GM18505 (cell line): ENCODE measurements around the gene RANBP17.
"Not testable (repeated sequence)": the region's sequence is repeated elsewhere in the genome, so short reads cannot be mapped to it uniquely, and the experiment has no call there.

Experiments used
- ATAC-seq: cut with Tn5 transposase; IDR thresholded peaks from one replicate; pipeline ENCODE4 v1.9.1; 2021; ENCODE audit not compliant: unreplicated experiment
- POLR2A ChIP-seq: IDR thresholded peaks from 4 replicates; pipeline ENCODE4 v1.6.1; 2011; ENCODE audit warnings: borderline replicate concordance; ENCODE audit not compliant: insufficient read depth, insufficient read length; ENCODE audit errors: extremely low read depth

The RANBP17 gene

GRCh38 chr5:170945275-170945674 lies 83.5 kb downstream of the RANBP17 start:
- ATAC-seq = no peak
- no peak for TF ChIP-seq POLR2A

DNA sequence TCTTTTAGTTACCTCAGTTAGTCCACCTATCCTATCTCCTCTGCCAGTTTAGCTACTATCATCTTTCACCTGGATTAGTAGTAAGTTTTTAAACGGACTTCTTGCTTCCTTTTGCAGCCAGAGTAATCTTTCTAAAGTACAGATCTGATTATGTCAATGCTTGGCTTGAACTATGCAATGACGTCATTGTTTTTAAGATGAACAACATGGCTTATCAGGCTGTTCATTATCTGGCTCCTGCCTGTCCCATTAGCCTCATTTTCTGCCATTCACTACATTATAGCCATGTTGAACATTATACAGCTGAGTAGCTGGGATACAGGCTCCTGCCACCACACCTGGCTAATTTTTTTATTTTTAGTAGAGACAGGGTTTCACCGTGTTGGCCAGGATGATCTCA lies 98.7 kb downstream of the RANBP17 start:
- TF ChIP-seq POLR2A = no peak
- ATAC-seq = no peak

DNA sequence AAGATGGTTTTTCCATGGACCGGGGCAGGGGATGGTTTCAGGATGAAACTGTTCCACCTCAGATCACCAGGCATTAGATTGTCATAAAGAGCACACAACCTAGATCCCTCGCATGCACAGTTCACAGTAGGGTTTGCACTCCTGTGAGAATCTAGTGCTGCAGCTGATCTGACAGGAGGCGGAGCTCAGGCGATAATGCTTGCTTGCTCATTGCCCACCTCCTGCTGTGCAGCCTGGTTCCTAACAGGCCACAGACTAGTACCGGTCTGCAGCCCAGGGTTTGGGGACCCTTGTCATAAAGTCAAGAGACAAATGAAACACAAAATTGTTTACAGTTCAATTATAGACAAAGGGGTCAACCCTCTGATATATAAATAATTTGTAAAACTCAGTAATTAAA lies 101.7 kb downstream of the RANBP17 start:
- TF ChIP-seq POLR2A = no peak
- no peak for ATAC-seq

- TF ChIP-seq POLR2A = no peak
- ATAC-seq = no peak
Observed at GRCh38 chr5:170974461-170974860, 112.6 kb downstream of the RANBP17 start.

DNA sequence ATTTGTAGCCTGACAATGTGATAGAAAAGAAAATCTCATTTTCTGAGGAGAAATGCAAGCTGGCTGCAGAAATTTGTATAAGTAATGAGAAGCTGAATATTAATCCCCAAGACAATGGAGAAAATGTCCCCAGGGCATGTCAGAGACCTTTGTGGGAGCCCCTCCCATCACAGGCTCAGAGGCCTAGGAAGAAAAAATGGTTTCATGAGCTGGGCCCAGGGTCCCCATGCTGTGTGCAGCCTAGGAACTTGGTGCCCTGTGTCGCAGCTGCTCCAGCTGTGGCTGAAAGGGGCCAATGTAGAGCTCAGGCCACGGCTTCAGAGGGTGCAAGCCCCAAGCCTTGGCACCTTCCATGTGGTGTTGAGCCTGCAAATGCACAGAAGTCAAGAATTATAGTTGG lies 118.4 kb downstream of the RANBP17 start:
- not testable (repeated sequence) for ATAC-seq

GRCh38 chr5:170985486-170985885 lies 123.7 kb downstream of the RANBP17 start:
- no peak for TF ChIP-seq POLR2A
- ATAC-seq = no peak

DNA sequence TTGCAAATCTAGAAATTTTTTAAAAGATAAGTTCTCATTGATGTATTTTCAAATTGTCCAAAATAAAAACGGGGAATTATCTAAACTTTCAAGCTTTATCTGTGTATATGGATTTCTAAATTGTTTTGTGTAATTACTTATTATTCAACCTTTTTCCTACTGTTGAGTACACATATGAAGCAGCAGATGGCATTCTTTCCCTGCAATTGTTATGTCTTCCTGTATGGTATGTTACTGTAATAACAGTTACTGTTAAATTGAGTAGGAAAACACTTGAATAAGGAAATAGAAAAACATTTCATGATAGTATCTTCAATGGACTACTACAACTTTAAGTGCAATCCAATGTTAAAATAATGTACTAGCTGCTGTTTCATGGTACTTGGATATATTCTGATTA lies 124.8 kb downstream of the RANBP17 start:
- no peak for ATAC-seq
- TF ChIP-seq POLR2A = no peak

DNA sequence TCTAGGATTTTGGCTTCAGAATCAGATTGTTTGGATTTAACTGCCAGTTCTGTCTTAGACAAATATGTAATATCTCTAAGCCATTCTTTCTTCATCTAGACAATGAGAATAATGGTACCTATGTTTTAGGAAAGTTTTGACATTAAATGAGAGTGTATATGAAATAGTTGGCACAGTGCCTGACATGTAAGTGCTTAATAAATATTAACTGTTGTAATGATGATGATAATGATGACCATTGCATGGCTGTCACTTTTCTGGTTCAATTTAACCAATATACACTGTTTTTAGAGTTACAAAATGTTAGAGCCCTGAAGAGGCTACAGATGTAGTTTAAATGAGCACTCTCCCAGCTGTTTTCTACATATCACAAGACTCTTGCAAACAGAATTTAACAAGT lies 131.7 kb downstream of the RANBP17 start:
- TF ChIP-seq POLR2A = no peak
- ATAC-seq = no peak

GRCh38 chr5:171010086-171010485 lies 148.3 kb downstream of the RANBP17 start:
- TF ChIP-seq POLR2A = no peak
- no peak for ATAC-seq

- TF ChIP-seq POLR2A = no peak
- ATAC-seq = no peak
Observed at GRCh38 chr5:171010816-171011215, 149.0 kb downstream of the RANBP17 start.

DNA sequence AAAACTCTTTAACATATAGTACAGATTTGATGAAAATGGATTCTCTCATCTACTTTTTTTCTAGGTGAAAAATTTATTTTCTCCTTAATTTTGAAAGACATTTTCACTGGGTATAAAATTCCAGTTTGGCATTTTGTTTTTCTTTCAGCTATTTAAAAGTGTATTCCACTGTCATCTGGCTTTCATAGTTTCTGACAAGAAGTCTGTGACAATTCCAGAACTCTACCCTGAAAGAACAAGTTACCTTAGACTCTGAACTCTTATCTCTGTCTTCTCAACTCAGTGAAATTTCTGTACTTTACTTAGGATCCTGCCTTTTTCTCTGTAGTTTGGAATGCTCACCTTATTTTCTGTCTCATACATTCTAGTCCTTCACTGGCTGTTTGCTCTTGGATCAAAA lies 161.7 kb downstream of the RANBP17 start:
- TF ChIP-seq POLR2A = no peak
- no peak for ATAC-seq

DNA sequence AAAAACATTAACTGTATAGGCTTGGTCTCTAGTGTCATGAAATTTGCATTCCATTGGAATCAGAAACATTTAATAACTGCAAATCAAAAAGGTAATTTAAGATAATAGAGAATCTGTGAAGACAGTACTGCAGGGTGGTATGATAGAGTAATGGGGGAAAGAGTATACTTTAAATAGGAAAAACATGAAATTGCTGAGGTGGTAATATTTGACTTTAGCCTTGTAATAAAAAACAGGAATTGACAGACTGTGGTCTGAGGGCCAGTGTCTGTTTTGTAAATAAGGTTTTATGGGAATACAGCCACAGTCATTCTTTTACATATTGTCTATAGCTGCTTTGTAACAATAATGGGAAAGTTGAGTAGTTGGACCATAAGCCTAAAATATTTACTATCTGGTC lies 162.3 kb downstream of the RANBP17 start:
- no peak for ATAC-seq
- TF ChIP-seq POLR2A = no peak

DNA sequence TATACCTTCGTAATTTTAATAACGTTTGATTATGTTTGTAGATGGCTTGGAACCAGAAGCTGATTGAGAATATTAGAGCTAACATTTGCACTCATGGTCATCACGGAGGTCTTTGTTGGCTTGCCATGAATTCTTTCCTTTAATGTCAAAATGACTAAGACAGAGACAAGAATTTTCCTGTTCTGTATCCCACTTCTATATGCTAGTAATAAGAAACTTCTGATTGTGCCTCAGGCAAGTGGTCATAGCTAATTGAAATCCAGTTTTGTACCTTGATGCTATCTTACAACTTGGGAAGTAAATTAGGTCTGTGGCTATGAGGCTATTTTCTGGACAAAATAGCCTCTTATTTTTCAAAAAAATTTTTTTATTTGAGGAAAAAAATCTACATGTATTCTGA lies 167.6 kb downstream of the RANBP17 start:
- ATAC-seq = no peak
- TF ChIP-seq POLR2A = no peak

DNA sequence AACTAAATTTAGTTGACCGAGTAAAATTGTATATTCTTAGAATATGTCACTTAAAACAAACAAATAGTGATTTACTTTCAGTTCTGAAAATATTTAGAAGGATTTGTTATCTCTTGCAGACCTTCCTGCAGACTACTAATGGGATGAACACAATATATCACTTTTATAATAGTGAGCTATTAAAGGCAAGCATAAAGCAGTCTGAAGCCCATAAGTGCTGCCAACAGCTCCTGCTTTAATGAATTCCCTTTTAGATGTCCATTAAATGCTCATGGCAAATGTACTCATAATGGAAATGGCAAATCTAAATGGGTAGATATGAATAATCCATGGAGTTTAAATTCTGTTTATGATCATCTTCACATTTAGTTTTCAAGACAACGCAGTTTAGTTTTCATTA lies 170.2 kb downstream of the RANBP17 start:
- TF ChIP-seq POLR2A = no peak
- no peak for ATAC-seq

DNA sequence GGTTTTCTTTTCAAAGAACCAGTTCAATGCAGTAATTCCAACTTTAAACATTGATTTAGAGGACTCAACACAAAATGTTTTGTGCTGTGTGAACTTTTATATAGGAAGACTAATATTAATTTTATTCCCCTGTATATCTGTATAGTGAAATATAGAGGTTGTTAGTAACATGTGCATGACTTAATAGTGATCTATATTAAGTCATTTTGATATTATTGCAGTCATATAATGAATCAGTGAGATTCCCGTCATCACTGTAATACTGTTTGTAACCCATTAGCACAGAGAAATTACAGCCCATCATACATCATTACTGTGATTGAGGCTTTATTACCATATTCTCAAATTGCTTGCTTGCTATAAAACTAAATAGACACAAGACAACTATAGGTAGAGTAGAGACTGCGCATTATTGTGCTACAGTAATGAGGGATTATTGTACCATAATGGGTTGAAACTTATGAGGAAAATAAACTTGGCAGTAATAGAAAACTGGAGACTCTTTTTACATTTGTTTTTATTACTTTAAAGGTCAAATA lies 170.7 kb downstream of the RANBP17 start:
- no peak for TF ChIP-seq POLR2A
- ATAC-seq = no peak

DNA sequence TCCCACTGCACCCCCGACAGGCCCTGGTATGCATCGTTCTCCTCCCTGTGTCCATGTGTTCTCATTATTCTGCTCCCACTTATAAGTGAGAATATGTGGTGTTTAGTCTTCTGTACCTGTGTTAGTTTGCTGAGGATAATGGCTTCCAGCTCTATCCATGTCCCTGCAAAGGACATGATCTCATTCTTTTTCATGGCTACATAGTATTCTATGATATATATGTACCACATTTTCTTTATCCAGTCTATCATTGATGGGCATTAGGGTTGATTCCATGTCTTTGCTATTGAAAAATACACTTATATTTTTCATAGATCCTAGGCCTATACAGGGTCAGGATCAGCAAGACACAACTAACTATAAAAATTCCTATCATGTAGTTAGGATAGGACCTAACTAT lies 180.1 kb downstream of the RANBP17 start:
- not testable (repeated sequence) for ATAC-seq
